Measurements from ENCODE around the gene ST8SIA4. TPM values are rescaled to one million over a fixed set of nuclear protein-coding genes. Genes with fewer than 3 reads are reported as not detected.

The ST8SIA4 gene
- total and polyA plus RNA-seq, 10 of the 15 experiments (the other 5 are each of a cell fraction or from before 2014, with no cell fraction given): 4.4 to 30.9 (median 19.5) TPM

DNA sequence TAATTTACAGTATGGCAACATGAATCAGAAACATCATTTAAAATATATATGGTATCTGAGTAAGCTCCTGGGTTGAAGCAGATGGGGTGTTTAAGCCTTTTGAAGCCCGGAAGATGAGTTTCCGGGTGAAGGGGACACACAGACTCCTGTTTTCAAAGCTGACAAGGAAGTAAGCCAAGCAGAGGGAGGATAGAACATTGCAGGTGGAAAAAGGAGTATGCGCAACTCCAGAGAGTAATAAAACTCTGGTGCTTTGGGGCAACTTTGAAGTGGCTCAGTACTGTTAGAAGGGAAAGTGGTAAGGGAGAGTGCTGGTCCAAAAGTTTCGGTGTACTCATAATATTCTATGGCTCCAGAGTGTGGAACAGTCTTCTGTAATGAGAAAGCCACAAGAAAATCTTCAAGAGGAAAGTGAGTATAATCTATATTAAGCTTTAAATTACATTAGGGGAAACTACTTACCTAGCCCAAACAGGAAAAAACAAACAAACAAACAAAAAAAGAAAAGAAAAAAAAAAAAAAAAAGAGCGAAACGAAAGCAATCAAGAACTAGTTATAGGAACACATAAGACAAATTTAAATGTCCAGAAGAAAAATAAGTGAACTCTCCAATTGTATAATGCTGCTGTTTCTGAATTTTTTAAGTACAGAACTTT is 2.3 kb upstream of the ST8SIA4 start (continued):
- TF ChIP-seq ZNF384 (IDR thresholded peaks at IDR 0.05; ENCODE audit: borderline replicate concordance, low read depth, low read length): no peak; the same call in 1 of the 2 replicates
- TF ChIP-seq BMI1 (IDR thresholded peaks at IDR 0.05; ENCODE audit: borderline replicate concordance): no peak
- no peak for TF ChIP-seq ZSCAN29 (IDR thresholded peaks at IDR 0.05)
- TF ChIP-seq NFXL1 (IDR thresholded peaks at IDR 0.05; ENCODE audit: borderline replicate concordance): no peak
- no peak for TF ChIP-seq ZNF687 (IDR thresholded peaks at IDR 0.05)
- TF ChIP-seq, protein P1, sequence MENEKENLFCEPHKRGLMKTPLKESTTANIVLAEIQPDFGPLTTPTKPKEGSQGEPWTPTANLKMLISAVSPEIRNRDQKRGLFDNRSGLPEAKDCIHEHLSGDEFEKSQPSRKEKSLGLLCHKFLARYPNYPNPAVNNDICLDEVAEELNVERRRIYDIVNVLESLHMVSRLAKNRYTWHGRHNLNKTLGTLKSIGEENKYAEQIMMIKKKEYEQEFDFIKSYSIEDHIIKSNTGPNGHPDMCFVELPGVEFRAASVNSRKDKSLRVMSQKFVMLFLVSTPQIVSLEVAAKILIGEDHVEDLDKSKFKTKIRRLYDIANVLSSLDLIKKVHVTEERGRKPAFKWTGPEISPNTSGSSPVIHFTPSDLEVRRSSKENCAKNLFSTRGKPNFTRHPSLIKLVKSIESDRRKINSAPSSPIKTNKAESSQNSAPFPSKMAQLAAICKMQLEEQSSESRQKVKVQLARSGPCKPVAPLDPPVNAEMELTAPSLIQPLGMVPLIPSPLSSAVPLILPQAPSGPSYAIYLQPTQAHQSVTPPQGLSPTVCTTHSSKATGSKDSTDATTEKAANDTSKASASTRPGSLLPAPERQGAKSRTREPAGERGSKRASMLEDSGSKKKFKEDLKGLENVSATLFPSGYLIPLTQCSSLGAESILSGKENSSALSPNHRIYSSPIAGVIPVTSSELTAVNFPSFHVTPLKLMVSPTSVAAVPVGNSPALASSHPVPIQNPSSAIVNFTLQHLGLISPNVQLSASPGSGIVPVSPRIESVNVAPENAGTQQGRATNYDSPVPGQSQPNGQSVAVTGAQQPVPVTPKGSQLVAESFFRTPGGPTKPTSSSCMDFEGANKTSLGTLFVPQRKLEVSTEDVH (IDR thresholded peaks at IDR 0.05; ENCODE audit: low read depth, partially characterized antibody): no peak
- TF ChIP-seq HDAC2 (IDR thresholded peaks at IDR 0.05): no peak
- TF ChIP-seq, protein P2, sequence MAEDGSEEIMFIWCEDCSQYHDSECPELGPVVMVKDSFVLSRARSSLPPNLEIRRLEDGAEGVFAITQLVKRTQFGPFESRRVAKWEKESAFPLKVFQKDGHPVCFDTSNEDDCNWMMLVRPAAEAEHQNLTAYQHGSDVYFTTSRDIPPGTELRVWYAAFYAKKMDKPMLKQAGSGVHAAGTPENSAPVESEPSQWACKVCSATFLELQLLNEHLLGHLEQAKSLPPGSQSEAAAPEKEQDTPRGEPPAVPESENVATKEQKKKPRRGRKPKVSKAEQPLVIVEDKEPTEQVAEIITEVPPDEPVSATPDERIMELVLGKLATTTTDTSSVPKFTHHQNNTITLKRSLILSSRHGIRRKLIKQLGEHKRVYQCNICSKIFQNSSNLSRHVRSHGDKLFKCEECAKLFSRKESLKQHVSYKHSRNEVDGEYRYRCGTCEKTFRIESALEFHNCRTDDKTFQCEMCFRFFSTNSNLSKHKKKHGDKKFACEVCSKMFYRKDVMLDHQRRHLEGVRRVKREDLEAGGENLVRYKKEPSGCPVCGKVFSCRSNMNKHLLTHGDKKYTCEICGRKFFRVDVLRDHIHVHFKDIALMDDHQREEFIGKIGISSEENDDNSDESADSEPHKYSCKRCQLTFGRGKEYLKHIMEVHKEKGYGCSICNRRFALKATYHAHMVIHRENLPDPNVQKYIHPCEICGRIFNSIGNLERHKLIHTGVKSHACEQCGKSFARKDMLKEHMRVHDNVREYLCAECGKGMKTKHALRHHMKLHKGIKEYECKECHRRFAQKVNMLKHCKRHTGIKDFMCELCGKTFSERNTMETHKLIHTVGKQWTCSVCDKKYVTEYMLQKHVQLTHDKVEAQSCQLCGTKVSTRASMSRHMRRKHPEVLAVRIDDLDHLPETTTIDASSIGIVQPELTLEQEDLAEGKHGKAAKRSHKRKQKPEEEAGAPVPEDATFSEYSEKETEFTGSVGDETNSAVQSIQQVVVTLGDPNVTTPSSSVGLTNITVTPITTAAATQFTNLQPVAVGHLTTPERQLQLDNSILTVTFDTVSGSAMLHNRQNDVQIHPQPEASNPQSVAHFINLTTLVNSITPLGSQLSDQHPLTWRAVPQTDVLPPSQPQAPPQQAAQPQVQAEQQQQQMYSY (CRISPR knock-in tag; IDR thresholded peaks at IDR 0.05): no peak
- TF ChIP-seq USF2 (IDR thresholded peaks at IDR 0.05; ENCODE audit: borderline replicate concordance, low read depth, low read length): no peak
- no peak for TF ChIP-seq RELA (IDR thresholded peaks at IDR 0.05; ENCODE audit: borderline replicate concordance, partially characterized antibody)
- TF ChIP-seq, protein P3, sequence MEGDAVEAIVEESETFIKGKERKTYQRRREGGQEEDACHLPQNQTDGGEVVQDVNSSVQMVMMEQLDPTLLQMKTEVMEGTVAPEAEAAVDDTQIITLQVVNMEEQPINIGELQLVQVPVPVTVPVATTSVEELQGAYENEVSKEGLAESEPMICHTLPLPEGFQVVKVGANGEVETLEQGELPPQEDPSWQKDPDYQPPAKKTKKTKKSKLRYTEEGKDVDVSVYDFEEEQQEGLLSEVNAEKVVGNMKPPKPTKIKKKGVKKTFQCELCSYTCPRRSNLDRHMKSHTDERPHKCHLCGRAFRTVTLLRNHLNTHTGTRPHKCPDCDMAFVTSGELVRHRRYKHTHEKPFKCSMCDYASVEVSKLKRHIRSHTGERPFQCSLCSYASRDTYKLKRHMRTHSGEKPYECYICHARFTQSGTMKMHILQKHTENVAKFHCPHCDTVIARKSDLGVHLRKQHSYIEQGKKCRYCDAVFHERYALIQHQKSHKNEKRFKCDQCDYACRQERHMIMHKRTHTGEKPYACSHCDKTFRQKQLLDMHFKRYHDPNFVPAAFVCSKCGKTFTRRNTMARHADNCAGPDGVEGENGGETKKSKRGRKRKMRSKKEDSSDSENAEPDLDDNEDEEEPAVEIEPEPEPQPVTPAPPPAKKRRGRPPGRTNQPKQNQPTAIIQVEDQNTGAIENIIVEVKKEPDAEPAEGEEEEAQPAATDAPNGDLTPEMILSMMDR (IDR thresholded peaks at IDR 0.05 in 2 of 3, conservative IDR thresholded peaks at IDR 0.05 in 1 of 3; ENCODE audit: control insufficient read depth in 2 of 3, extremely low read depth in 1 of 3, insufficient read depth in 1 of 3, low read depth in 3 of 3, low read length in 3 of 3): no peak
- TF ChIP-seq GATAD2B (conservative IDR thresholded peaks at IDR 0.05; ENCODE audit: low read depth): no peak
- no peak for TF ChIP-seq CBX3 (IDR thresholded peaks at IDR 0.05; ENCODE audit: borderline replicate concordance, low read depth)
- TF ChIP-seq BHLHE40 (IDR thresholded peaks at IDR 0.05; ENCODE audit: borderline replicate concordance in 1 of 2, low read depth in 2 of 2, low read length in 1 of 2): no peak

Measured in GM12878 (cell line).